ENCODE measurements around the gene LYVE1. TPM values are rescaled to one million over a fixed set of nuclear protein-coding genes. Genes with fewer than 3 reads are reported as not detected.

LYVE1 gene
- total RNA-seq, 6 donors from 2014 or later = 5.2 to 105 (median 24.6) TPM

DNA sequence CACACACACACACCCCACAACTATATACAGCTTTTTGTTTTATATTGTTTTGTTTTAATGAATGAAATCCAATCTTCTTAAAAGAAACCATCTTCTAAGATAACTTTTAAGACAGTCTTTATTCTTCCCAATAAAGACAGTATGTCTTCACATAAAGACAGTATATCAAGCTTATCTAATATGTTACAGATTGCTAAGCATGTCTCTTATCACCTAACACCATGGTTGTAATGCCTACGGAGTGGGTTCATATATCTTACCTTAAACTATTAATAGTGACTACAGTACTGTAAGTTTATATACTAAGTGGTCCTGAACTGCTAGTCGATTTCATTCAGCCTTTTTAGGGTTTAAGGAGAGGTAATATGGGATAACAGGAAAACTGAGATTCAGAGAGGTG lies 35.9 kb downstream of the LYVE1 start:
- no peak for DNase-seq
- 87% methylated on average over 2 of the region's 2 CpGs for WGBS, 2 donors
- H3K27ac ChIP-seq = no peak overlapping the region
- no peak for TF ChIP-seq POLR2AphosphoS5 (IDR thresholded peaks at IDR 0.05)
- no peak for TF ChIP-seq EP300 (IDR thresholded peaks at IDR 0.05)
- TF ChIP-seq, protein P1, sequence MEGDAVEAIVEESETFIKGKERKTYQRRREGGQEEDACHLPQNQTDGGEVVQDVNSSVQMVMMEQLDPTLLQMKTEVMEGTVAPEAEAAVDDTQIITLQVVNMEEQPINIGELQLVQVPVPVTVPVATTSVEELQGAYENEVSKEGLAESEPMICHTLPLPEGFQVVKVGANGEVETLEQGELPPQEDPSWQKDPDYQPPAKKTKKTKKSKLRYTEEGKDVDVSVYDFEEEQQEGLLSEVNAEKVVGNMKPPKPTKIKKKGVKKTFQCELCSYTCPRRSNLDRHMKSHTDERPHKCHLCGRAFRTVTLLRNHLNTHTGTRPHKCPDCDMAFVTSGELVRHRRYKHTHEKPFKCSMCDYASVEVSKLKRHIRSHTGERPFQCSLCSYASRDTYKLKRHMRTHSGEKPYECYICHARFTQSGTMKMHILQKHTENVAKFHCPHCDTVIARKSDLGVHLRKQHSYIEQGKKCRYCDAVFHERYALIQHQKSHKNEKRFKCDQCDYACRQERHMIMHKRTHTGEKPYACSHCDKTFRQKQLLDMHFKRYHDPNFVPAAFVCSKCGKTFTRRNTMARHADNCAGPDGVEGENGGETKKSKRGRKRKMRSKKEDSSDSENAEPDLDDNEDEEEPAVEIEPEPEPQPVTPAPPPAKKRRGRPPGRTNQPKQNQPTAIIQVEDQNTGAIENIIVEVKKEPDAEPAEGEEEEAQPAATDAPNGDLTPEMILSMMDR (IDR thresholded peaks at IDR 0.05) = no peak
- TF ChIP-seq POLR2A (IDR thresholded peaks at IDR 0.05) = no peak
- no peaks in the 10 kb centered on the region for H3K27me3 ChIP-seq
- no peak overlapping the region for H3K4me3 ChIP-seq
- peaks cover 0 to 51% (median 9%) of the 10 kb centered on the region in 4 donors for H3K36me3 ChIP-seq
- peaks cover 0 to 9% (median 6%) of the 10 kb centered on the region in 4 donors for H3K4me1 ChIP-seq
- H3K9me3 ChIP-seq = no peaks in the 10 kb centered on the region
- no peak for ATAC-seq (ENCODE audit: low FRiP score in 2 of 2)

DNA sequence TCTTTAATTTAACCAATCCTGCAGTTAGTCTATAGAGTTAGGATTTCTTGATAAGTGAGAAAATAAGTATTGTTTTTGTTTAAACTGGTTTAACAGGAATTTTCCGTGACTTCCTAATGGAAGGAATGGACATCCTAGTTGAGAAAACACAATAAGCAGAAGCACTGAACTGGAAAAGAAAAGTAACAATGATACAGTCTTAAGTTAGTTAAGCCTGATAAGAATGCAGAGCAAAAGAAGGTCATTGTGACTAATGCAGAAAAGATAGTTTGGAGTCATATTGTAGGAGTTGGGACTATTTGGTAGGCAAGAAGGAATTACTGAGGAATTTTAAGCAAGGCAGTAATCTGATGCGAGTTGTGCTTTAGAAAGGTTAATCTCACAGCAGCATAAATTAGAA lies 39.2 kb downstream of the LYVE1 start:
- H3K27me3 ChIP-seq = no peaks in the 10 kb centered on the region

GRCh38 chr11:10528121-10528520 lies 40.3 kb downstream of the LYVE1 start:
- DNase-seq = no peak
- Histone ChIP-seq H3K4me1 (peaks cover 0 to 12% (median 5%) of the 10 kb centered on the region in 4 donors), H3K36me3 (peaks cover 0 to 74% (median 10%) of the 10 kb centered on the region in 4 donors), H3K4me3 (no peak overlapping the region), H3K27ac (no peak overlapping the region), H3K27me3 (no peaks in the 10 kb centered on the region), H3K9me3 (no peaks in the 10 kb centered on the region)
- no peak for ATAC-seq (ENCODE audit: low FRiP score in 2 of 2)
- TF ChIP-seq, protein P1 (IDR thresholded peaks at IDR 0.05) = no peak
- TF ChIP-seq EP300 (IDR thresholded peaks at IDR 0.05) (no peak), POLR2AphosphoS5 (IDR thresholded peaks at IDR 0.05) (no peak)

More for the DNA sequence above, 39.2 kb downstream of the LYVE1 start:
- Histone ChIP-seq H3K36me3 (peaks cover 0 to 75% (median 10%) of the 10 kb centered on the region in 4 donors), H3K4me3 (no peak overlapping the region), H3K9me3 (no peaks in the 10 kb centered on the region), H3K4me1 (peaks cover 0 to 7% (median 3%) of the 10 kb centered on the region in 4 donors), H3K27ac (no peak overlapping the region)
- no peak for ATAC-seq (ENCODE audit: low FRiP score in 2 of 2)
- TF ChIP-seq EP300 (IDR thresholded peaks at IDR 0.05) = no peak
- TF ChIP-seq POLR2A (IDR thresholded peaks at IDR 0.05) = no peak
- TF ChIP-seq, protein P1 (IDR thresholded peaks at IDR 0.05) = no peak
- TF ChIP-seq POLR2AphosphoS5 (IDR thresholded peaks at IDR 0.05) = no peak
- 91% methylated on average over 2 of the region's 2 CpGs for WGBS, 2 donors
- no peak for DNase-seq

- 75 to 78% methylated on average over 6 of the region's 6 CpGs for WGBS, 2 donors
- no peak for ATAC-seq (ENCODE audit: low FRiP score in 2 of 2)
Observed at GRCh38 chr11:10526974-10527918, 41.2 kb downstream of the LYVE1 start.

More at GRCh38 chr11:10526974-10527918, 41.2 kb downstream of the LYVE1 start:
- no peaks in the 10 kb centered on the region for H3K27me3 ChIP-seq
- H3K9me3 ChIP-seq = no peaks in the 10 kb centered on the region
- H3K4me3 ChIP-seq = no peak overlapping the region
- H3K4me1 ChIP-seq = peaks cover 5 to 19% (median 11%) of the 10 kb centered on the region in 4 donors
- DNase-seq = no peak
- peaks cover 0 to 70% (median 10%) of the 10 kb centered on the region in 4 donors for H3K36me3 ChIP-seq
- no peak for TF ChIP-seq EP300 (IDR thresholded peaks at IDR 0.05)
- no peak for TF ChIP-seq POLR2AphosphoS5 (IDR thresholded peaks at IDR 0.05)
- TF ChIP-seq, protein P1 (IDR thresholded peaks at IDR 0.05) = no peak
- peak overlapping the region in 1 of 4 donors; percentile 14 for H3K27ac ChIP-seq
